Activated CD4-positive, alpha-beta T cell treated with anti-CD3 and anti-CD28 coated beads for 4 hours (primary cell): ENCODE data around the gene C2orf92.

Source experiments
- DNase-seq, 2 donors: peaks; one replicate each; pipeline ENCODE4 v3.0.0-alpha.2; 2020

The C2orf92 gene

DNA sequence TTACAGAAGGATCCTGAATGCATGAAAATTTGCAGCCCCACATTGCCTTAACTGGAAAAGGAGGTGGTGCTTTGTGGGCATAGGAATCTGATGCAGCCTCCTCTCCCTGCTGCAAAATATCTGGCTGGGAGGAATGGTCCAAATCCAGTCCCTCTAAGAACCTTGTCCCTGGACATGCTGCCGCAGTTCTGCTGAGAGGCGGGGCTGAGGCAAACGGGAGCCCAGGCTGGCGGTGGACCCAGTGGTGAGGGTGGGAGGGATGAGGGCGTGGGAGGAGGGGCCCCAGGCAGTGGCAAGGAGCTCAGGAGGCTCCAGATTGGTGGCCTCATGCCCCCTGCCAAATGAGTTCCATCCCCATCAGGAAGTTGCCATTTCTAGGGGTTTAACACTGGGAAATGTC is 80.1 kb downstream of the C2orf92 start:
- no peak for DNase-seq

DNA sequence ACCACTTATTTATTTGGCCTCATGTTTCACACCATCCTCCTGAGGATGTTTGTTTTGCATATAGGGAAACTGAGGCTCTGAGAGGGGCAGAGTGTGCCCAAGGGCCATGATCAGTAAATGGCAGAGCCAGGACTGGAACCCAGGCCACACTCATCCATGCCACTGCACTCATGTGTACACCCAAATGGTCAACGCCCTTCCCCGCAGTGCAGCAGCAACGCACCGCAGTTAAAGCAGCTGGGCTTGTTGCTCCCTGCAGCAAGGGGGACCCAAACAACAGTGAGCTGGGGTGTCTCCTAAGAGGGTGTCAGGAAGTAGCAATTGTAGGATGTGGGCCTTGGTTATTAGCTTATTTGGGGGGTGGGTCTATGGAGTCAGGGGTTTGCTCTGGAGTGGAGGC is 80.5 kb downstream of the C2orf92 start:
- DNase-seq: no peak

DNA sequence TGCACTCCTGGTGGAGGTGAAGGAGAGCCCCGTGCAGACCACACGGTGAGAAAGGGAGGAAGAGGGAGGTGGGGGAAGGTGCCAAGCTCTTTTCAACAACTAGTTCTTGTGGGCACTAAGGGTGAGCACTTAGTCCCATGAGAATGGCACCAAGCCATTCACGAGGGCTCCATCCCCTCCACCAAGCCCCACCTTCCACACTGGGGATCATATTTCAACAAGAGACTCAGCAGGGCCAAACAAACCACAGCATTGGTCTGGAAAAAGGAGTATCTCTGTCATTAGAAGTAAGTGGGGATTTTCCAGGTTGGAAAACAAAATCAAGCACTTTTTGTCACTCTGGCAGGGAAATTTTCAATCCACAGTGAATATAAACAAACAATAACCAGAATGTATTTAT is 82.2 kb downstream of the C2orf92 start:
- DNase-seq: no peak
